ENCODE results near the gene HCFC2.
"Not testable (repeated sequence)": the region's sequence is repeated elsewhere in the genome, so short reads cannot be mapped to it uniquely, and the experiment has no call there.

Gene HCFC2

GRCh38 chr12:104058802-104059201 lies 5.5 kb upstream of the HCFC2 start:
- DNase-seq = no peak

GRCh38 chr12:104059963-104060362 lies 4.4 kb upstream of the HCFC2 start:
- no peak for DNase-seq

GRCh38 chr12:104060791-104061190 lies 3.5 kb upstream of the HCFC2 start:
- no peak for DNase-seq

- no peak for DNase-seq
Observed at GRCh38 chr12:104063712-104064030, 660 bp upstream of the HCFC2 start.

DNA sequence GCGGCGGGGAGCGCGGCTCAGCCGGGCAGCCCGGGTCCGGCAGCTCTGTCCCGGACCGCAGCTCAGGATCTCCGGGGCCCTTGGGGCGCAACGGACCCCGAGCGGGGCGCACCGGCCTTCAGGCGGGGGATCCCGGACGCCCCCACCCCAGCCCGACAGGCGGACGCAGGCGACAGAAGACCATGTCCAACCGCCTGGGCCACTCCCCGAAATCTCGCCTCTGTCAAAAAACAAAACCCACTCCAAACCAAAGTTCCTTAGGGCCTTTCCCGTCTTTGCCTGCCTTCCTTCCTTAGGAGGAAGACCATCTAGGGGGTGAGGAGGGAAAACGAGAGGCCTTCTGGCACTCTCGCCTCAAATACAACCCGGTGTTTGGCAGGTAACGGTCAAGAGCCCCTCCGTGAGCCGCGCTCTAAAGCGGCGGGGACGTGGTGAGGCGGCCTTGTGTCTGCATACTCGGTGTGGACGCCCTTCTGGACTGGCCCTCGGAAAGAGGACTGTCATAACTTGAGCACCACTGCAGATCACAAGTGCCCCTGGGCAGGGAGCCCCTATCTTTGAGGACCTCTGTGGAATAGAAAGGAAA lies 604 bp downstream of the HCFC2 start:
- no peak for DNase-seq

- DNase-seq = no peak
Observed at GRCh38 chr12:104072099-104072498, 7.8 kb downstream of the HCFC2 start.

GRCh38 chr12:104073699-104074098 lies 9.4 kb downstream of the HCFC2 start:
- no peak for DNase-seq

DNA sequence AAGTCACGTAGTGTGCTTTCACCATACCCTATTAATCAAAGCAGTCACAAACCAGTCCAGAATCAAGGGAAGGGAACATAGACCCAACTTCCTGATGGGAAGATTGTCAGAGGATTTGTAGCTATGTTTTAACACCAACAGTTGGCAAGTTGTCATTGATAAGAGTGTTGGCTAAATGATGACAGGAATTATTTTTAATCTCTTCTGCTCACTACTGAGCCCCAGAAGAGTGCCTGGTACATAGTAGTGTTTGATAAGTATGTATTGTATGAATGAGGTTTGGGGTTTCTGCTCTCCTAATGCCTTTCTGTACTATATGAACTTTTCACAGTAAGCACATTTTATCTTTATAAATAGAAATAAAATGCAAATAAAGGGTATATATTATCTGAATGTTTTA lies 14.7 kb downstream of the HCFC2 start:
- no peak for DNase-seq

GRCh38 chr12:104080764-104081163 lies 16.4 kb downstream of the HCFC2 start:
- DNase-seq = no peak

- no peak for DNase-seq
Observed at GRCh38 chr12:104083769-104084475, 19.6 kb downstream of the HCFC2 start.

- no peak for DNase-seq
Observed at GRCh38 chr12:104090685-104091084, 26.4 kb downstream of the HCFC2 start.

DNA sequence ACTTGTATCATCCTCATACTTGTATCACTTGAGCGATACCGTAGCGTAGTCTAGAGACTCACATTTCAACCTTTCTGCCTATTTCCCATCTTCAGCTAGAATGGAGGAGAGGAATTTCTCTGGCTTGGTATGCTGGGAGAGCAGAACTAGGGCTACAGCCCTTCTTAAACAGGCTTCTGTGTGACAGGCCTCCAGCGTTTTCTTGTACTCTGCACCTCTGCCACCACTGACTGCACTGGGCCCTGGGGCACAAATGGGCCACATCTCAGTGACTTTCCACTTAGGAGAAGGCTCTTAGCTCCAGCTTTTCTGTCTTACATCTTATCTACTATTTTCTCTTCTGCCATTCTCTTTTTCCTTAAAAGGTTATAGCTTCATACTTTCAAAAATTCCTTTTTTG lies 26.8 kb downstream of the HCFC2 start:
- DNase-seq = no peak

GRCh38 chr12:104094284-104094683 lies 30.0 kb downstream of the HCFC2 start:
- no peak for DNase-seq

GRCh38 chr12:104095289-104095688 lies 31.0 kb downstream of the HCFC2 start:
- DNase-seq = no peak

DNA sequence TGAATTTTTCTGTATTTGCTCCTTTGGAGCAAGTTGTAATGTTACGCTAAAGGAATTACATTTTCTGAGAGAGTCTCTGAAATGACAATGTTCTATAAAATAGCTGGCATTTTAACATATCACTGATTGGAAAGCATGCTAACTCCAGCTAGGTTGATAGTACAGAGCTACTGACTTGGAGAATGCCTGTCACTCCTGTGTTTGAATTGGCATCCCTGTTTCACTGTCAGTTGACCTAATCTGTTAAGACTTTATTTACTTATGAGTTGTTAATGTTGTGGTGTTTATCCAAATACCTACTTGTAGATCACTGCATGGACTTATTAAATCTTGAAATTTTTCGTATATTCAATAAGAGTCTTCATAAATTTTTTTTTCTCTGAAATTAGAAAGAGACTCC lies 33.6 kb downstream of the HCFC2 start:
- no peak for DNase-seq

DNA sequence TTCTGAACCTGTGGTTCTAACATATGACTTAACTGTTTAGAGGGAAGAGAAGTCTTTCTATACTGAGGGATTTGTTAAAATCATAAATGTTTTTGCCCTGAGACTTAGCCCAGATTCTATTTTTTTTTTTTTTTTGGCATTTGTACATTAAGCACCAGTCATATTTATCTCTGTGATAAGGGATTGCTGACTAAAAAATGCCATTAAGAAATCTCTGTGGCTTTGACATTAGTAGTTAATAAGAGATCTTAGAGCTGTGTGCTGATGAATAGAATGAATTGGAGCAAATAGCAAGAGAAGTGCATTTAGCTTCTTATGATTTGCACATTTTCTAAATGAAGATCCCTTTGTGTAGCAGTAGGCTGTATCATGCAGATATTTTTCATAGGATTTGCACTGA lies 41.1 kb downstream of the HCFC2 start:
- DNase-seq = no peak

- no peak for DNase-seq
Observed at GRCh38 chr12:104106965-104107364, 42.6 kb downstream of the HCFC2 start.

DNA sequence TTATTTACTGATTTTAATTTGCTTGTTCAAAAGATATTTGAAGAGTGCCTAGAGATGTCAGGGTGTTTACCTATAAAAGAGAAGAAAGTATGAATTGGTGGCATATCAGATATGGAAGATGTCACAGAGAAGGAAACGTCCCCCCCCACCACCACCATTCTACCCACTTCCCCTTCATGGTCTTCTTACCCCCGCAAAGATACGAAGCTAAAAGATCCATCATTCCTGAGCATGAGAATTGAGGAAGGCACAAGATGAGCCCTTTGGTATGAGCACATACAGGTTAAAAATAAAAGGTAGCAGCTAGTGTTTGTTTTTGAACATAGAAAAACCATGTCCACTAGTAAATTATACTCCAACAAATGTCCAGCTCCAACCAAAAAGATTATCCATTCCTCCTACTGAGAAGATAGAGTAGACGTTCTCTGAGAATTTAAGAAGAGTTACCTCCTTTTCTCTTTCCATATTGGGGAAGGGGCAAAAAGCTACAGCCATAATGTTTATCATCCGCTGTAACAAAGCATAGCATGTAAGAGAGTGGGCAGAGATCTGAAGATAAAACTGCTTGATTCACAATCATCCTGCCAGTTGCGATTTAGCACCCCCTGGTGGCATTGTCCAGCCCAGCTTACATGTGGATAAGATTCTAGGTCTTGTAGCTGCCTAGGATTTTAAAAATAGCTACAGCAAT lies 44.6 kb downstream of the HCFC2 start:
- peak; percentile 20 for DNase-seq

GRCh38 chr12:104109446-104110271 lies 45.3 kb downstream of the HCFC2 start:
- DNase-seq = no peak

DNA sequence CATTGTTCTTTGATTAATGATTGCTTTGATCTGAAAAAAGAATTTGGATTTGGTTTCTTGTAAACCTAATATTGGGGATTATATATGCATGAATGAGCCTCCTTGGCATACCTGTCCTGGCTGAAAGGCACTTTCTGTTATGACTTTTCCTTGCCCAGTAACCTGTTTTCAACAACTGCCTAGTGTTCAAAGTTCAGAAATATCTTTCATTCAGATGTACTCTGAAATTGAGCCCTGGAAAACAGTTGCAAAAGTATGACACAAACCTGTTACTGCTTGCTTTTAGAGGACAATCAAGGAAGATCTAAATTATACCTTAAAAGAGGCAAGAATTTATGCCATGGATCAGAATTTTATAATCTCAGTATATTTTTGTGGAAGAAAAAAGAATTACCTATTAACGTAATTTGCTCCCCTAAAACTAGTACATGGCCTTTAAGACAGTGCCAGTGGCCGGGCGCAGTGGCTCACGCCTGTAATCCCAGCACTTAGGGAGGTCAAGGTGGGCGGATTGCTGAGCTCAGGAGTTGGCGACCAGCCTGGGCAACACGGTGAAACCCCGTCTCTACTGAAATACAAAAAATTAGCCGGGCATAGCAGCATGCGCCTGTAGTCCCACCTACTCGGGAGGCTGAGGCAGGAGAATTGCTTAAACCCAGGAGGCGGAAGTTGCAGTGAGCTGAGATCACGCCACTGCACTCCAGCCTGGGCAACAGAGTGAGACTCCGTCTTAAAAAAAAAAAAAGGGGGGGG lies 50.7 kb downstream of the HCFC2 start:
- not testable (repeated sequence) for DNase-seq

DNA sequence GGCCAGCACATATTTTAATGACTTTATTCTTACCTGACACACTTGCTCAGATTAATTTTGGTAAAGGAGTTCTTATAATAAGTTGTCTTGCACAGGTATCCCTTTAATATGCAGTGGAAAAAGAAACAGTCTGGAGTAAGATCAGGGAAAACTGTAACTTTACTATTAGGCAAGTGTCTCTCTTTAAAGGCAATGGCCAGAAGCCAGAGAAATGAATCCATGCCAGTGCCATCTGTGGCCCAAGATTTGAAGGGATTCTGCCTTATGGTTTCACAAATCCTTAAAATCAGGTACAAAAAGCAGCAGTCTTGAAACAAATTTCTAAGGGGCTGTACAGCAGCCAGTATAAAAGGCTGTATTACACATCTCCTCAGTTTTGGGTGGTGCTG lies 51.2 kb downstream of the HCFC2 start:
- no peak for DNase-seq

GRCh38 chr12:104121001-104121400 lies 56.7 kb downstream of the HCFC2 start:
- no peak for DNase-seq

DNA sequence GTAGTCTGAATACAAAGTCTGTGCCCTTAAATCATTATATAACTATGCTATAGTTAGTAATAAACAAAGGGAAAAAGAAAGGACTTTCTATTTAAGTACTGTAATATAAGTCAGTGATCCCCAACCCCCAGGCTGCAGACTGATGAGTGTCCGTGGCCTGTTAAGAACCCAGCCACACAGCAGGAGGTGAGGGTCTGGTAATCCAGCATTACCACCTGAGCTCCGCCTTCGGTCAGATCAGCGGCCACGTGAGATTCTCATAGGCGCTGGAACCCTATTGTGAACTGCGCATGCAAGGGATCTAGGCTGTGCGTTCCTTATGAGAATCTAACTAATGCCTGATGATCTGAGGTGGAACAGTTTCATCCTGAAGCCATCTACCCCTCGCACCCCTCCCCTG lies 58.0 kb downstream of the HCFC2 start:
- DNase-seq = no peak
